LoVo (cell line): ENCODE measurements around the gene SEC14L6.

Experiments used
- DNase-seq: peaks from one replicate; pipeline ENCODE4 v3.0.0-alpha.2; 2016; ENCODE audit warnings: low spot score

Gene SEC14L6

DNA sequence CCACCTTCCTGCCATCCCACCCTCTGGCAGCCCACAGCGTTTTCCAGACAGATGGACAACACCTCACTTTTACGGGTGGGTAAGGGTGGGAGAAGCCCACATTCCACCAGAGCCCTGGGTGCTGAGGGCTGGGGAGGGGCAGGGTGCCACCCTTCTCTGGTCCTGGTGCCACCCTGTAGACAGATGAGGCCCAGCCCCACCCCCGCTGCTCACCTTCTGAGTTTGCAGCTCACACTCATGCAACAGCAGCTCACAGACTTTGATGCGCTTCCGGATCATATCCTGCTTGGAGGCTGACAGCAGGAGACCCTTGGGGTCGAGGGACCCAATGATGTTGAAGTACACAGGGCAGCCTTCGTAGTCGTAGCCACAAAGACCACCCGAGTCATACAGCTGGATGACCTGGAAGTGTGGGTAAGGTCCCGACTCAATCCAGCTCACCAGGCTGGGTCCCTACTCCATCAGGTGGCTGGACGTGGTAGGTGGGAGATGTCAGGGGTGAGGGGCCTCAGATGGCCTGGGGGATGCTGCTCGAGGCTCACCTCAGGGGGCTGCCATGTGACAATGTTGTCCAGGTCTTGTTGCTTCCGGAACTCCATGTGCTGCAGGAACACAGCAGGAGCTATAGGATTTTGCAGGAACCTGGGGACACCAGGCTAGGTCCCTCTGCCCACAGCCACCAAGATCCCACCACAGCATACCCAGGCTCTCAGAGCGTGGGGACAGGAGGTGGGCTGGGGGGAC lies 51.3 kb downstream of the SEC14L6 start:
- DNase-seq, result no peak

DNA sequence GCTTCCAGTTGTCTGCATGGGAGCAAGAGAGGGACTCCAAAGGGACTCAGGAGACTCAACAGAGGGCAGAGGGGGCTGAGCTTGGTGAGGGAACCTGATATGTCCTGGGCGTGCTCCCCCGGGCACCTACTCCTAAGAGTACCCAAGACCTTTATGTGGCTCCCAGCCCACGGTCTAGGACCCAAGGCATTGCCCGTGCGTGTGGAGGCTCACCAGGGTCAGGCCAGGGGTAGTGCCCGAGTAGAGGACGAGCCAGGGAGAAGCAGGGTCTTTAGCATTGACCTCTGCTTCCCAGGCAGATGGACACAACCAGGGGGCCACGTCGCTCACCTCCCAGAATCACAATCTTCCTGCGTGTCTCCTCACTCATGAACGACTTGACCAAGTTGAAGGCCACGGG lies 54.4 kb downstream of the SEC14L6 start:
- DNase-seq, result no peak

DNA sequence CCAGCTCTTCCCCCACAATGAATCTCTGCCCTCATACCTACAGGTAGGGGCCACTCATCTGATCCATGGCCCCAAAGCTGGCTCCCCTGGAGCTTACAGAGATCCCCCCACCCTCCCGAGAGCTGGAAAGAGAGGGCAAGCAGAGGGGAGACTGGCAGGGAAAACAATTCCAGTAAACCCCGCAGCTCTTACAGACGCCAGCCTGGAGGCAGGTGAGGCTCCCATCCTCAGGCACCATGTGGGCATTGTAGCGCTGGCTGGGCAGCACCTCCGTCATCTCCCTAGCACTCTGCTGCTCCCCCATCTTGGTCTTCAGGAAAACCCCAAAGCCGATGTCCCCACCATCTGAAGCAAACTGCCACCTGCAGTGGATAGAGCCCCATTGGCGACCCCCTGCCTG lies 55.2 kb downstream of the SEC14L6 start:
- DNase-seq, result no peak

DNA sequence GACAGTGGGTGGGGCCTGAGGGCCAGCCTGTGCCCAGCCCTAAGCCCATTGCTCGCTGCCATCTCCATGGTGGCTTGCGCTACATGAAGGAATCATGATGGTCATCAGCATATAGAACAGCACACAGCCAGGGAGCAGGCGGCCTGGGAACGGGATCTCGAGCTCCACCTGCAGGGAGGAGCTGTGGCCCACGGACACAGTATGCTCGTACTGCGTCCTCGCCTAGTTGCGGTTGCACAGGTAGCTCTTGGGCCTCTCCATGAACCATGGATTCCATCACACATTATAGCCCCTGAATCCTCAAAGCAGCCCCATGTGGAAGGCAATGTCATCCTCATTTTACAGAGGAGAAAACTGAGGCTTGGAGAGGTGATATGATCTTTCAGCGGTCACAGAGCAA lies 56.1 kb downstream of the SEC14L6 start:
- no peak for DNase-seq

DNA sequence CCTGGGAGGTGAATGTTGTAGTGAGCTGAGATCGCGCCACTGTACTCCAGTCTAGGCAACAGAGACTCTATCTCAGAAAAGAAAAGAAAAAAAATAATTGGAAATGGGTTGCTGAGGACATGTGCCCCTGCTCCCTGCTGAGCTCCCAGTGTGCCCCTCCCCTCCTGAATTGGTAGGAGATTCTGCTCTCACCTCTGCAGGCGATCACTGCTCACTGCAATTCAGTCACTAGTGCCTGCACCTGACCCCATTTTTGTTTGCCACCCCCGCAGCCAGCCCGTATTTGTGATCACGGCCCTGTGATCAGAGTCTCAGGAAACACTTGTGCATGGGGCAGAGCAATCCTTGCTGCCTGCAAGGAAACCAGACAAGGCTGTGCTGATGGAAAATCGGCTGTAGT lies 58.4 kb downstream of the SEC14L6 start:
- DNase-seq, result no peak

DNA sequence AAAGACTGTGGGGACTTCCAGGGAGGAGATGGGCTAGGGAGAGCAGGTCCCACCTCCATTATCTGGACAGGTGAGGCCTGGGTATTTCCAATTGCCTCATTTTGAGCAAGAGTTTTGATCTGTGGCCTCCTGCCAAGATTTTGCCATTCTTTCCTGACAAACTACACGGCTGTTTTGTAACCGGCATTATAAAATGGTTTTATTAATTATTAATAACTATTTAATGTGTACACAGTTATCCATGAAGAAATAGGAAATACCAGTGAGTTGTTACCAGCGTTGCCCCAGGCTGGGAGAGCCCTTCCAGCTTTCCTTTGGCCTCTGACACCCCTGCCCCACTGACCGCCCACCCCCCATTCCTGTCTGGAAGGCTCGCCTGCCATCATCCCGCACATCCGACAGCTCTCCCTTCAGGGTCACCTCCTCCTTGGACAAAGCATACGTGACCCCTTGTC lies 59.9 kb downstream of the SEC14L6 start:
- DNase-seq, result no peak

DNA sequence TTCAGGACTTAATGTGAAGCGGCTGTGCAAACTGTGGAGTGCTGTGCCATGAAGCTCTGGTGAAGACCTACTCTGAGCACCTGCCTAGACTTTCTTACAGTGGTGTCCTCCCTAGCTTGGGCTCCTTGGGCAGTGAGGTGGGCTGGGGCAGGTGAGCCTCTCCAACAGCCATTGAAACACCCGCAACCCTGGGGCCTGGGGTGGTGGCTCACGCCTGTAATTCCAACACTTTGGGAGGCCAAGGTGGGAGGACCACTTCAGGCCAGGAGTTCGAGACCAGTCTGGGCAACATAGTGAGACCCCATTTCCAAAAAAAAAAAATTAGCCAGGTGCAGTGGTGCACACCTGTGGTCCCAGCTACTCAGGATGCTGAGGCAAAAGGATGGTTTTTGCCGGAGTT lies 60.4 kb downstream of the SEC14L6 start:
- no peak for DNase-seq

DNA sequence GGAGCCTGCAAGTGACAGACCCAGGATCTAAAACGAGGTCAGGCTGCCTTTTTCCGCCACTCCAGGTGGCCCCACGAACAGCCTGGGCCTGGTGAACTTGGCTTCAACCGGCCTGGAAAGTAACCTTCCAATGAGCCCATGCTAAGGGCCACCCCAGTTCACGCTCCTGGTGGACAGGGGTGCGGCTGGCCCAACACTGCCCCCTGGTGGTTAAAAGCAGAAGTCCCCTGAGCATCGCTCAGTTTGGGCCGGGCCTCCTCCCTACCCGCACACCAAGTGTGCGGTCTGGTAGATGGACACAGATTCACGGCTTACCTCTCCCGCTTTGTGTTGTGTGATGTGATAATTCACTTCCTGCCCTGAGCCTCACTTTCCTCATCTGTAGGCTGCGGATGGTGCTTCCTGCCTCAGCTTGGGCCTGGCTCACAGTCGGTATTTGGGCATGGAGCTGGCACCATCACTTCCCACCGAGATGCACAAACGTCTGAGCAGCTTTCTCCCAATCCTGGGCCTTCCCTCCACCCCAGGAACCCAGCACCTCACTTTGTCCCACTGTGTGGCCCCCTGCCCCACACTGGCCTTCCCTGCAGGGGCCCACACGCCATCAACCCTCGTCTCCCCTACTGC lies 61.1 kb downstream of the SEC14L6 start:
- peak; percentile 64 for DNase-seq

DNA sequence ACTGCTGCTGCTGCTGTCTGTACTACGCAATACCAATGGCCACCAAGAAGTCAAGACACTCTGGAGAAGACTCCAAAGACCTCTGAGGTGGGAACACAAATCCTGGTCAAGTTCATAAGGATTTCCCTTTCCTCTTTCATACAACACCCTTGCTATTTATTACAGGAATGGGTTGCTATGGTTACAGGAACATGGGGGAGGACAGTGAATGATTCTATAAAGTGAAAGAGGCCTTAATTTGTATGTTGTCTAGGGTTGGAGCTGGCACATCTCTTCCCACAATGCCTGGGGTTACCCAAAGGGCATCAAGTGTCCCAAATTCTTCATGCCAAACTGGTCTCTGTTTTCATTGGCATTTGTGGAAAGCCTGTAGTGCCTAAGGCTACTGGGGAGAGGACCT lies 63.4 kb downstream of the SEC14L6 start:
- DNase-seq, result no peak

DNA sequence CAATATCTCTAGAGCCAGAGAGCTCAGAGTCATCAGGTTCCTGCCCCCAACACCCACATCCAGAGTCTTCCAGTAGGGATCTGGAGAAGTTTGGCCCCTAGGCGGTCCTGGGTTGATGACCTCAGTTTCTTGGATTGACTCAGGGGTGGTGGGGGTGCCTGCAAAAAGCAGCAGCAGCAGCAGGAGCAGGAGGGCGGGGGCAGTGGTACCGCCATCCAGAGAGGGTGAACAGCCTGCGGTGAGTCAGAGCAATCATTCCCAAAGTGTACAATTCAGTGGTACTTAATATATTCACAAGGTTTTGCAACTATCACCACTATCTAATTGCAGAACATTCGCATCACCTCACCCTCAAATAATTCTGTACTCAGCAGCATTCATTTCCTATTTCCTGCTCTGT lies 64.8 kb downstream of the SEC14L6 start:
- no peak for DNase-seq

DNA sequence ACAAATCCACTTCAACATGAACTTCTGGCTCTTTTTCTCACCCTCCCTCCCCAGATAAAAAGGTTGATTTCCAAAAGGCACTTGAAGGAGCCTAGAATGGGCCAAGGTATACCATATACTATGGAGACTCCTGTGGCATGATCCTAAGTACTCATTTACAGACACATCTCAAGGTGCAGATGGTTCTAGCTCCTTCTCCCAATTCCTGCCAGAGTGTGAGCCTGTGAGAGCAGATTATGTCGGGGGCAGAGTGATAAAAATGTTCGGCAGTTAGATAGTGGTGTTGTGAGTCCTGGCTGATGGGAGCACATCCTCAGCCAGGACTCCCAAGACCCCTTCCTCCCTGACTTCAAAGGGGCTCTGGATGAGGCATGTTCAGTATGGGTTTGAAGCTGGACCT lies 66.6 kb downstream of the SEC14L6 start:
- no peak for DNase-seq

DNA sequence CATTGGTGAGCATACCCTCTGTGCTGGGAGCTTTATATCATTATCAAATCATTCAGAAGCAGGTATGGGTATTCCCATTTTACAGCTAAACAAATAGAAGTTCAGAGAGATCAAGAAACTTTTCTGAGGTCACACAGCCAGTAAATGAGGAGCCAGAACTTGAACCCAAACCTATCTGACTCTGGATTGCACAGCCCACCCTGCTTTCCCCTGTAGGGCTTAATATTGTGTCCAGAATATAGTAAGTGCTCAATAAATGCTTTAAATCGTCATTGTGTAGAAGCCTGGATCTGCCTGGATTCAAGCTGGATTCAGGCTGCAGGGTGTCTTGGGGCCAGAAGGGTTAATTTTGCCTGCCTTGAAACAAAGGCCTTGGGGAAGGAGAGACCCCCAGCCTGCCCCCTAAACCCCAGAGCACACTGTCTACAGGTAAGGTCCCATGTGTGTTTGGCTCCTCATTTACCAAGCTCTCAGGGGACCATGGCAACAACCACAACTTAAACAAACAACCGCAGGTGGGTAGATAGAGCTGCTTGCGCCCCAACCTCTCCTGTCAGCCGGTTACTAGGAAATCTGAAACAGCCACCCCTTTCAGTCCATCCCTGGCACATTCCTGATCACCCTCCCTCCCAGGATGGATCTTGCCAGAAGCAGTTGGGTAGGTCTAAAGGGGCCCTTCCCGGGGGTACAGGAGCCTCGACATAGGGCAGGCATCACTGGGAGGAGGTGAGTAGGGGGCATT lies 71.7 kb downstream of the SEC14L6 start:
- DNase-seq, result no peak

DNA sequence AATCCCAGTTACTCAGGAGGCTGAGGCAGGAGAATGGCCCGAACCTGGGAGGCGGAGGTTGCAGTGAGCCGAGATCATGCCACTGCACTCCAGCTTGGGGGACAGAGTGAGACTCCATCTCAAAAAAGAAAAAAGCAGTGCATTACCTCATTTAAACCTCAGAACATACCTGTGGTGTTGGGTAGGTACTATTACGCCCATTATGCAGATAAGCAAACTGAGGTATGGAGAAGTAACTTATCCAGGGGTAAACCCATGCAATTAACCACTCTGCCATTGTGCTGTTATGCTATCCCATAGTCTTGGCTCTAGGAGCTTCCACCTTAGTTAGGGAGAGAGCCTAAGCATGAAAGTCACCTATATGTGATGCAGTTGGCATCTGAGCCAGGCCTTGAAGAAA lies 72.4 kb downstream of the SEC14L6 start:
- no peak for DNase-seq

DNA sequence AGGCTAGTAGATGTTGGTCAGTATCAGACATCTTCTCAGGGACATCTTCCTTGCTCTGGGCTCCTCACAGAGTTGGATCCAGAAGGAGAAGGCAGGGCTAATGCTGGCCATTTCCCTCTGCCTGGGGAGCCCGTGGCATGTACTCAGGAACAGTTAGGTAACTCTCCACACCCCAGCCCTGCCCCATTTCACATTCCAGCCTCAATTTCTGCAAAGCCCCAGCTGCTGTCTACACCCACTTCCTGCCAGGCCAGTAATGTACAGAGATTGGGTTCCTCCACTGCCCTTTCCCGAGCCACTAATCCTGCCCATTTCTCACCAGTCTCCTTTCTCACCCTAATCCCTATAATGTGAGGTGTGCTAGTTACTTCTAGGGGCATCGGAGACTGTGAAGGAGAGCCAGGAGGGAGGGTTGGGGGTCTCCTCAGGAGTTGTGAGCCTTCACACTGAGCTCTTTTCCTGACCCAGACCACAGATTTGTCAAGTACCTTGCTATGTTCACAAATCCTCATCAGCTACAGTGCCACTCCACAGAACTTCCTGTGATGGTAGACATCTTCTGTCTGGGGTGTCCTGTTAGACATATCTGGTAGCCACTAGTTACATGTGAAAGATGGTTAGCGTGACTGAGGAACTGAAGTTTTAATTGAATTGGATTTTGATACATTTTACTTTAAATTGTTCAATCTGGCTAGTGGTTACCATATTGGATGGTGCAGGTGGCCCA lies 73.4 kb downstream of the SEC14L6 start:
- DNase-seq, result no peak
